Chondrocyte (in vitro differentiated cells): Measurements from ENCODE around the gene NPTX2. TPM values are rescaled to one million over a fixed set of nuclear protein-coding genes. Genes with fewer than 3 reads are reported as not detected.

Source experiments
- DNase-seq: peaks from one replicate; pipeline ENCODE4 v3.0.0; 2021; ENCODE audit warnings: mixed read lengths, low spot score
- H3K27ac Mint-ChIP-seq: one replicate; pipeline ENCODE4 v1.8.0; 2021; ENCODE audit warnings: mild to moderate bottlenecking, moderate library complexity, mixed read lengths; ENCODE audit not compliant: unreplicated experiment
- H3K27me3 Mint-ChIP-seq: 2 replicates; pipeline ENCODE4 v1.8.0; 2021; ENCODE audit warnings: low read depth, mixed read lengths
- H3K36me3 Mint-ChIP-seq: 2 replicates; pipeline ENCODE4 v1.8.0; 2021; ENCODE audit warnings: low read depth, mixed read lengths
- H3K4me1 Mint-ChIP-seq: 2 replicates; pipeline ENCODE4 v1.8.0; 2021; ENCODE audit warnings: low read depth, mild to moderate bottlenecking, mixed read lengths
- H3K4me3 Mint-ChIP-seq: one replicate; pipeline ENCODE4 v1.8.0; 2021; ENCODE audit warnings: mild to moderate bottlenecking, moderate library complexity, mixed read lengths; ENCODE audit not compliant: unreplicated experiment
- H3K9me3 Mint-ChIP-seq: 2 replicates; pipeline ENCODE4 v1.8.0; 2021; ENCODE audit warnings: low read depth, mixed read lengths
- CTCF ChIP-seq: fragments of 200-600 bp; sonication (generic); IDR thresholded peaks from 2 replicates; pipeline ENCODE4 v1.5.0; 2021; ENCODE audit warnings: antibody characterized with exemption, mild to moderate bottlenecking, moderate library complexity
- total RNA-seq: library from RNA; stranded (reverse); gene quantifications from 3 replicates; pipeline ENCODE4 v1.2.1, GENCODE V29; 2021

NPTX2 gene
- total RNA-seq, 1 donor from 2014 or later, result 5.5 TPM

- Mint-ChIP-seq H3K9me3 (peaks cover 5% of the 10 kb centered on the region), H3K27me3 (peaks cover 4% of the 10 kb centered on the region), H3K4me1 (no peaks in the 10 kb centered on the region), H3K36me3 (no peaks in the 10 kb centered on the region), H3K4me3 (no peak overlapping the region), H3K27ac (no peak overlapping the region)
- TF ChIP-seq CTCF, result no peak
- no peak for DNase-seq
Observed at GRCh38 chr7:98671733-98672331, 54.7 kb downstream of the NPTX2 start.

- no peak for TF ChIP-seq CTCF
- H3K4me3 Mint-ChIP-seq, result no peak overlapping the region
- H3K9me3 Mint-ChIP-seq, result peaks cover 9% of the 10 kb centered on the region
- H3K4me1 Mint-ChIP-seq, result no peaks in the 10 kb centered on the region
- H3K27ac Mint-ChIP-seq, result no peak overlapping the region
- no peak for DNase-seq
- H3K36me3 Mint-ChIP-seq, result no peaks in the 10 kb centered on the region
- H3K27me3 Mint-ChIP-seq, result peaks cover 4% of the 10 kb centered on the region
Observed at GRCh38 chr7:98674461-98674860, 57.4 kb downstream of the NPTX2 start.

DNA sequence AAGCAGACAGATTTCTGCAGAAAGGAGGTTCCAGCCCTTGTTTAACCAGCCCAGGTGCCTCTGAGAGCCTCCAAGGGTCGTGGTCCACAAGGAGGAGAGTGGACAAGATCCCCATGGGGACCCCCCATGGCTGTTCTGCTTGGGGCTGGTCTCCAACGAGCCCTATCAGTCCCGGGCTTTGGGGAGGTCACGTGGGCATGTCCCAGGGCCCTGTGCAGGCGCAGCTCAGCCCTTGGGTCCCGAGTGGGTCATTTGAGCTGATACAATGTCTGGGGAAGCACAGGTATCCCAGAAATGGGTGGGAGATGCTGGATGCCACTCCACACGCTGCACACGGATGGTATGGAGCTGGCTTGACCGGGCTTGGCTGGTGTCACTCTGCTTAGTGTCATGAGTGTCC is 57.8 kb downstream of the NPTX2 start:
- H3K9me3 Mint-ChIP-seq, result peaks cover 9% of the 10 kb centered on the region
- DNase-seq, result no peak
- no peak overlapping the region for H3K4me3 Mint-ChIP-seq
- no peaks in the 10 kb centered on the region for H3K4me1 Mint-ChIP-seq
- H3K36me3 Mint-ChIP-seq, result no peaks in the 10 kb centered on the region
- TF ChIP-seq CTCF, result no peak
- H3K27ac Mint-ChIP-seq, result no peak overlapping the region
- peaks cover 4% of the 10 kb centered on the region for H3K27me3 Mint-ChIP-seq

- TF ChIP-seq CTCF, result no peak
- Mint-ChIP-seq H3K27me3 (no peaks in the 10 kb centered on the region), H3K4me1 (no peaks in the 10 kb centered on the region), H3K9me3 (peaks cover 4% of the 10 kb centered on the region), H3K4me3 (no peak overlapping the region), H3K27ac (no peak overlapping the region), H3K36me3 (no peaks in the 10 kb centered on the region)
- DNase-seq, result no peak
Observed at GRCh38 chr7:98678215-98678614, 61.1 kb downstream of the NPTX2 start.

Other genes with a start within 250 kb of the NPTX2 start
- gene BAIAP2L1, start 216.2 kb upstream of the NPTX2 start, total RNA-seq, result 8.7 to 12.4 TPM (median 11.9 TPM) in 3 replicates